Transverse colon (tissue), 4 donors: ENCODE data around the gene PTPRG. TPM values are rescaled to one million over a fixed set of nuclear protein-coding genes. Genes with fewer than 3 reads are reported as not detected.

Experiments
- DNase-seq: peaks from one replicate; pipeline ENCODE4 v3.0.0-alpha.2; 2019
- H3K27ac ChIP-seq, 4 donors: fragments of 200-600 bp; sonication (generic); 2 replicates each; pipeline ENCODE4 v1.5.1; 2016 to 2018; ENCODE audit warnings: inconsistent platforms in 4 of 4
- H3K27me3 ChIP-seq: fragments of 200-600 bp; sonication (generic); 2 replicates; pipeline ENCODE4 v1.5.1; 2017; ENCODE audit warnings: inconsistent platforms
- H3K36me3 ChIP-seq, 4 donors: fragments of 200-600 bp; sonication (generic); 2 replicates each; pipeline ENCODE4 v1.5.1; 2017 to 2019; ENCODE audit warnings: inconsistent platforms in 4 of 4
- H3K4me1 ChIP-seq, 4 donors: fragments of 200-600 bp; sonication (generic); 2 replicates each; pipeline ENCODE4 v1.5.1; 2017 to 2020; ENCODE audit warnings: inconsistent platforms in 4 of 4
- H3K4me3 ChIP-seq, 4 donors: fragments of 200-600 bp; sonication (generic); 1 replicate in 1 of 4; 2 replicates in 3 of 4; pipeline versions ENCODE4 v1.5.1 to v1.6.1; 2017 to 2019; ENCODE audit warnings: inconsistent platforms in 4 of 4
- H3K9me3 ChIP-seq, 2 donors: fragments of 200-600 bp; sonication (generic); 2 replicates each; pipeline ENCODE4 v1.5.1; 2017 to 2019; ENCODE audit warnings: inconsistent platforms in 2 of 2
- EP300 ChIP-seq: sonication (generic); formaldehyde crosslinking; IDR thresholded peaks from one replicate; pipeline ENCODE4 v1.6.1; 2017; ENCODE audit warnings: antibody characterized with exemption, low read depth
- POLR2A ChIP-seq: fragments of 450-650 bp; IDR thresholded peaks from one replicate; pipeline ENCODE4 v1.6.1; 2016; ENCODE audit warnings: antibody characterized with exemption, mild to moderate bottlenecking, moderate library complexity
- POLR2AphosphoS5 ChIP-seq, 3 donors: sonication (generic); formaldehyde crosslinking; IDR thresholded peaks; one replicate each; pipeline ENCODE4 v1.6.1; 2016; ENCODE audit warnings: antibody characterized with exemption in 3 of 3
- WGBS, 2 donors: methylation state at CpG; one replicate each; pipeline ENCODE4 v1.1.5; 2018; ENCODE audit warnings: low coverage in 1 of 2; 5-methylcytosine and 5-hydroxymethylcytosine counted together
- in situ Hi-C, 4 donors: fragments of 200-750 bp; cut with MboI; loops; one replicate each; pipeline versions ENCODE4 v1.15.0 to v1.15.1; 2017; ENCODE audit warnings: low sequenced_read_pairs in 3 of 4, low pct_ligation_motif_present in 1 of 4, low pct_unique_long_range_greater_than_20kb in 1 of 4
- intact Hi-C: fragments of 100-400 bp; cut with DNase I; formaldehyde crosslinking; loops from one replicate; pipeline ENCODE4 v1.15.1; 2023; ENCODE audit warnings: low total_unique reads
- total RNA-seq, 4 donors: library from RNA; depleted of rRNA; stranded (reverse); fragments of >200 nt; gene quantifications; one replicate each; pipeline ENCODE4 v1.1.0, GENCODE V29; 2016
- TF ChIP-seq, protein P1 (sequence below), 5 experiments: fragments of 200-600 bp in 3 of 5; fragments of 450-650 bp in 2 of 5; sonication (generic) in 3 of 5; IDR thresholded peaks; 1 replicate in 2 of 5; 2 replicates in 3 of 5; pipeline ENCODE4 v1.5.1; 2016 to 2017; ENCODE audit warnings: antibody characterized with exemption in 5 of 5, inconsistent platforms in 3 of 5, mild to moderate bottlenecking in 2 of 5, moderate library complexity in 1 of 5

The PTPRG gene
- total RNA-seq, 4 donors from 2014 or later = 29.2 to 83.4 (median 41.6) TPM

DNA sequence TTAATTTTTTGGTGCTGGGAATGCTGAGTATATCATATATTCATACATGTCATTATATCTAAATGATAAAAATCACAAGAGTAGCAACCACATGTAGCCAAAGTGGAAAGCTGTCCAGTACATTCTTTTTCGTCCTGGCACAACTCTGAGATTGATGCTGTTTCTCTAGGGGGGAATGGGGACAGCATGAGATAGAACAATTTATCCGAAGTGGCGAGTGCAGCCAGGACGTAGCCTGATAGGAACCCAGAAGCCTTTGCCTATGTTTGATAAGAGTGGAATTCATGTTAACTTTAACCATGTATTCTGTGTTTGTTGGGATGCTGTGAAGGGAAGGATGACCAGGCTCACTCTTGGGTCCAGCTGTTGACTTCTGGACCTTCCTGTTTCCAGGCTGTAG is 20.9 kb downstream of the PTPRG start:
- peaks cover 0 to 19% (median 2%) of the 10 kb centered on the region in 4 donors for H3K4me1 ChIP-seq
- intact Hi-C loops (no loop called here), in situ Hi-C loops (no loop called here)
- no peak overlapping the region for H3K4me3 ChIP-seq
- no peaks in the 10 kb centered on the region for H3K9me3 ChIP-seq
- 80 to 92% methylated on average over 3 to 4 of the region's 4 CpGs for WGBS, 2 donors
- DNase-seq = no peak
- H3K27ac ChIP-seq = no peak overlapping the region
- no peaks in the 10 kb centered on the region for H3K27me3 ChIP-seq
- H3K36me3 ChIP-seq = no peaks in the 10 kb centered on the region
- TF ChIP-seq POLR2AphosphoS5 (IDR thresholded peaks at IDR 0.05) (no peak), POLR2A (no peak), EP300 (no peak)
- TF ChIP-seq, protein P1, sequence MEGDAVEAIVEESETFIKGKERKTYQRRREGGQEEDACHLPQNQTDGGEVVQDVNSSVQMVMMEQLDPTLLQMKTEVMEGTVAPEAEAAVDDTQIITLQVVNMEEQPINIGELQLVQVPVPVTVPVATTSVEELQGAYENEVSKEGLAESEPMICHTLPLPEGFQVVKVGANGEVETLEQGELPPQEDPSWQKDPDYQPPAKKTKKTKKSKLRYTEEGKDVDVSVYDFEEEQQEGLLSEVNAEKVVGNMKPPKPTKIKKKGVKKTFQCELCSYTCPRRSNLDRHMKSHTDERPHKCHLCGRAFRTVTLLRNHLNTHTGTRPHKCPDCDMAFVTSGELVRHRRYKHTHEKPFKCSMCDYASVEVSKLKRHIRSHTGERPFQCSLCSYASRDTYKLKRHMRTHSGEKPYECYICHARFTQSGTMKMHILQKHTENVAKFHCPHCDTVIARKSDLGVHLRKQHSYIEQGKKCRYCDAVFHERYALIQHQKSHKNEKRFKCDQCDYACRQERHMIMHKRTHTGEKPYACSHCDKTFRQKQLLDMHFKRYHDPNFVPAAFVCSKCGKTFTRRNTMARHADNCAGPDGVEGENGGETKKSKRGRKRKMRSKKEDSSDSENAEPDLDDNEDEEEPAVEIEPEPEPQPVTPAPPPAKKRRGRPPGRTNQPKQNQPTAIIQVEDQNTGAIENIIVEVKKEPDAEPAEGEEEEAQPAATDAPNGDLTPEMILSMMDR (IDR thresholded peaks at IDR 0.05) = no peak

DNA sequence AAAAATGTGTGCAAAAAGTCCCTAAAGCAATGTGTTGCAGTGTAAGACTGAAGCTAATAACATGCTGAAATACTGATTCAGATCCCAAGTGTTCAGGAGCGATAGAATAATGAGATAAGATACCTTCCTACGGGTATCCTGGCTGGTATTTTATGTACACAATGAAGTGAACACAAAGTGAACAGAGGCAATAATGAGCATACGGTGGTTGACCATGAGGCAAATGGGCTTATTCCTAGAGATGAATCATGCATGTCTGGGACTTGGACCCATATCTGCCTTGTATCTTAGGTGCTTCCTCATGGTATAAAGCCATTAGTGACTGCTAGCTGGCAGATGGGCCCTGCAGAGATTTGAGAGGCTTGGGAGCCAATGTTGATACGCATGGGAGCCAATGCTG is 21.5 kb downstream of the PTPRG start:
- TF ChIP-seq POLR2AphosphoS5 (IDR thresholded peaks at IDR 0.05) = no peak
- TF ChIP-seq EP300 = no peak
- no peak for TF ChIP-seq POLR2A
- TF ChIP-seq, protein P1 (IDR thresholded peaks at IDR 0.05) = no peak
- Histone ChIP-seq H3K36me3 (no peaks in the 10 kb centered on the region), H3K4me1 (peaks cover 0 to 19% (median 2%) of the 10 kb centered on the region in 4 donors), H3K9me3 (no peaks in the 10 kb centered on the region), H3K4me3 (no peak overlapping the region), H3K27ac (no peak overlapping the region), H3K27me3 (no peaks in the 10 kb centered on the region)
- intact Hi-C loops (no loop called here), in situ Hi-C loops (no loop called here)
- DNase-seq = no peak
- WGBS, 2 donors = 91 to 98% methylated on average over 3 to 4 of the region's 4 CpGs

DNA sequence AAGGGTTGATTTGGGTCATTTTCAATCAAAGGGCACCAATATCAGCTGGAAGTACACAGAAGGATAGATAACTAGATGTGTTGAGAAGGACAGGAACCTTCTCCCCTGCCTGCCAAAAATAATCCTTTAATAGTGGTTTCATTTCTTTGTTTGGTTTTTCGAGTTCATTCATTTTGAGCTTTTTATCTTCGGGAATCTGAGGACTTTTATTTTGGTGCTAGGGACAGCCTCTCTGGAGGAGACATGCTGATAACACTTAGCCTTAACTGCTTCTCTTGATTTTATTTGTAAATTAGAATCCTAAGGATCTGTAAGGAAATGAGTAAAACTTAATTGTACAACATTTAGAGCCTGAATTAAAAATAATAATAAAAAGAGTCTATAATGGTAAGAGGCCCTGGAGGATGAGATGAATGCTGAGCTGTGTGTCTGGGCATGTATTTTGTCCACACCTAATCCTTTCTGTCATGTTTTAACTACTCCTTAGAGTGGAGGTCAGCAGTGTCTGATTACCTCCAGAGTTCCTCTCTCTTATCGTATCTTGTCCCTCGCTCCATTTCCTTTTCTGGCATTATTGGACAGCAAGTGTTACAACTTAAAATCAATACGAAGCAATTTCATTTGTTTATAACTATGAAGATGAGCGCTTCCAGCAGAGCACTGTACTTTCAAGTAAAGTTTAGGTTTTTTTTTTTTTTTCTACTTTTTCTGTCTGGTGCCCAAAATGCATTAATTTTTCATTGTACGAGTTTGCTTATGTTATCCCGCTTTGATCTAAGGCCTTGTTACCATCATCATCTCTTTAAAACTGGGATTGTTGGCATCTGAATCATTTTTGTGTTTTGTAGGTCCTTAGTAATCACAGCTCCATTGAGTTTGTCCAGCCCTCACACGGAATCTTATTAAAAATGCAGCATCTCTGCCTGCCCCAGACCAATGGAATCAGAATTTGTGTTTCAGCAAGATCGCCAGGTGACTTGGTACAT is 22.8 kb downstream of the PTPRG start:
- no peak overlapping the region for H3K27ac ChIP-seq
- no peaks in the 10 kb centered on the region for H3K36me3 ChIP-seq
- H3K4me1 ChIP-seq = peaks cover 0 to 6% (median 0%) of the 10 kb centered on the region in 4 donors
- TF ChIP-seq EP300 (no peak), POLR2A (no peak), POLR2AphosphoS5 (IDR thresholded peaks at IDR 0.05) (no peak)
- TF ChIP-seq, protein P1 (IDR thresholded peaks at IDR 0.05) = no peak
- no peaks in the 10 kb centered on the region for H3K27me3 ChIP-seq
- H3K9me3 ChIP-seq = no peaks in the 10 kb centered on the region
- intact Hi-C loops = no loop called here
- in situ Hi-C loops = no loop called here
- no peak overlapping the region for H3K4me3 ChIP-seq
- 67 to 68% methylated on average over 10 of the region's 10 CpGs for WGBS, 2 donors
- no peak for DNase-seq

DNA sequence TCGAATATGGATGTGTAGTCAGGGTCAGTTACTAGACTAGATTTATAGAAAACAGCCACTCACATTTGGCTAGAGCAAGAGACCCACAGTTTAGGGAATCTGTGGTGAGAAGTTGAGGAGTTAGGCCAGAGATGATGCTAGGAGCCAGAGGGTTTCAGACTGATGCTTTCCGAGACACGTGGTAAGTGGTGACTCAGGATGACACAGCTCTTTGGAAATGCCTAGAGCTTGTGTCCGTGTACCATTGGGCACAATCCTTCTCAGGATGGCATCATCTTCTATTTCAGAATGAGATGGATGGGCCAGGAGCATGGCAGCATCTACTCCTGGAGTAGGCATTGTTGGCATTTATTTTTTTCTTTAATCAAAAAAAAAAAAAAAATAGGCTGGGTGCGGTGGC is 28.5 kb downstream of the PTPRG start:
- DNase-seq = no peak
- Histone ChIP-seq H3K27ac (no peak overlapping the region), H3K4me3 (no peak overlapping the region), H3K4me1 (no peaks in the 10 kb centered on the region), H3K36me3 (no peaks in the 10 kb centered on the region), H3K27me3 (no peaks in the 10 kb centered on the region), H3K9me3 (no peaks in the 10 kb centered on the region)
- intact Hi-C loops = no loop called here
- in situ Hi-C loops = no loop called here
- WGBS, 2 donors = 80 to 88% methylated on average over 2 to 5 of the region's 5 CpGs
- TF ChIP-seq, protein P1 (IDR thresholded peaks at IDR 0.05) = no peak
- TF ChIP-seq EP300 (no peak), POLR2A (no peak)
